Left forelimb (tissue), 1 donor: ENCODE results near the gene FOXK1.

Source experiments
- DNase-seq: peaks from one replicate; pipeline ENCODE4 v3.0.0-alpha.2; 2018; ENCODE audit warnings: low spot score

FOXK1 gene

GRCh38 chr7:4699841-4700240 is 17.7 kb downstream of the FOXK1 start:
- no peak for DNase-seq

- DNase-seq: no peak
Measured at GRCh38 chr7:4700577-4701235, 18.6 kb downstream of the FOXK1 start.

- no peak for DNase-seq
Measured at GRCh38 chr7:4702961-4703512, 20.9 kb downstream of the FOXK1 start.

GRCh38 chr7:4703532-4703931 is 21.4 kb downstream of the FOXK1 start:
- no peak for DNase-seq

- DNase-seq: no peak
Measured at GRCh38 chr7:4706384-4707216, 24.5 kb downstream of the FOXK1 start.

- no peak for DNase-seq
Measured at GRCh38 chr7:4707217-4707741, 25.2 kb downstream of the FOXK1 start.

GRCh38 chr7:4707980-4708411 is 25.9 kb downstream of the FOXK1 start:
- no peak for DNase-seq

- DNase-seq: no peak
Measured at GRCh38 chr7:4709187-4709586, 27.1 kb downstream of the FOXK1 start.

- no peak for DNase-seq
Measured at GRCh38 chr7:4711093-4711492, 29.0 kb downstream of the FOXK1 start.

GRCh38 chr7:4711634-4712033 is 29.5 kb downstream of the FOXK1 start:
- no peak for DNase-seq

- no peak for DNase-seq
Measured at GRCh38 chr7:4712281-4713182, 30.4 kb downstream of the FOXK1 start.

- no peak for DNase-seq
Measured at GRCh38 chr7:4713183-4713784, 31.2 kb downstream of the FOXK1 start.

- DNase-seq: no peak
Measured at GRCh38 chr7:4714161-4714700, 32.1 kb downstream of the FOXK1 start.

- no peak for DNase-seq
Measured at GRCh38 chr7:4714767-4715409, 32.8 kb downstream of the FOXK1 start.

GRCh38 chr7:4715410-4715776 is 33.3 kb downstream of the FOXK1 start:
- DNase-seq: no peak

GRCh38 chr7:4716946-4717795 is 35.1 kb downstream of the FOXK1 start:
- no peak for DNase-seq

GRCh38 chr7:4718075-4718474 is 36.0 kb downstream of the FOXK1 start:
- no peak for DNase-seq

- no peak for DNase-seq
Measured at GRCh38 chr7:4720225-4720624, 38.1 kb downstream of the FOXK1 start.

- DNase-seq: no peak
Measured at GRCh38 chr7:4722308-4722707, 40.2 kb downstream of the FOXK1 start.
